Activated gamma-delta T cell (primary cell): ENCODE measurements around the gene POTEE.
"Not testable (repeated sequence)": the region's sequence is repeated elsewhere in the genome, so short reads cannot be mapped to it uniquely, and the experiment has no call there.

Experiments
- DNase-seq: peaks from one replicate; lab custom pipeline; 2025; lab: John Stamatoyannopoulos, UW
- total RNA-seq, 2 donors: gene quantifications; one replicate each; lab custom pipeline; 2026; lab: John Stamatoyannopoulos, UW

The POTEE gene
- total RNA-seq, result 0 to 0.22 reads per million in 2 donors

GRCh38 chr2:131209030-131209772 is at the start of gene POTEE:
Gene POTEE, plus strand, starts transcription at chr2:131209536. Its CDS starts 8,867 bp downstream, at chr2:131218403.
- not testable (repeated sequence) for DNase-seq

DNA sequence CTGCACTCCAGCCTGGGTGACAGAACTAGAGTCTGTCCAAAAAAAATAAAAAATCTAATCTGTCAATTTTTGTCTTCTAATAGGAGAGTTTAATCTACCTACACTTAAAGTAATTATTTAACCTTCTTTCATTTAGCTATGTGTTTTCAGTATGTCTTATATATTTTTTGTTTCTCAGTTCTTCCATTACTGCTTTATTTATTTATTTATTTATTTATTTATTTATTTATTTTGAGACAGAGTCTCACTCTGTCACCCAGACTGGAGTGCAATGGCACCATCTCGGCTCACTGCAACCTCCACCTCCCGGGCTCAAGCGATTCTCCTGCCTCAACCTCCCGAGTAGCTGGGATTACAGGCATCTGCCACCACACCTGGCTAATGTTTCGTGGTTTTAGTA is 43.8 kb upstream of the POTEE start:
- DNase-seq, result not testable (repeated sequence)

DNA sequence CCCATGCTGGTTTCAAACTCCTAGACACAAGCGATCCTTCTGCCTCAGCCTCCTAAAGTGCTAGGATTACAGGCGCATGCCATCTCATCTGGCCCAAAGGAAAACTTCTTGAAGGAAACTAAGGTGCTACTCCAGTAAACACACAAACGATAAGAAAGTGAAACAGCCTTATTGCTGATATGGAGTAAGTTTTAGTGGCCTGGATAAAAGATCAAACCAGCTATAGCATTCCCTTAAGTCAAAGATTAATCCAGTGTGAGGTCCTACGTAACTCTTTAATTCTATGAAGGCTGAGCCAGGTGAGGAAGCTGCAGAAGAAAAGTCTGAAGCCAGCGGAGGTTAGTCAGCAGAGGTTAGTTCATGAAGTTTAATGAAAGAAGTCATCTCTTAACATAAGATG is 40.8 kb upstream of the POTEE start:
- no peak for DNase-seq

DNA sequence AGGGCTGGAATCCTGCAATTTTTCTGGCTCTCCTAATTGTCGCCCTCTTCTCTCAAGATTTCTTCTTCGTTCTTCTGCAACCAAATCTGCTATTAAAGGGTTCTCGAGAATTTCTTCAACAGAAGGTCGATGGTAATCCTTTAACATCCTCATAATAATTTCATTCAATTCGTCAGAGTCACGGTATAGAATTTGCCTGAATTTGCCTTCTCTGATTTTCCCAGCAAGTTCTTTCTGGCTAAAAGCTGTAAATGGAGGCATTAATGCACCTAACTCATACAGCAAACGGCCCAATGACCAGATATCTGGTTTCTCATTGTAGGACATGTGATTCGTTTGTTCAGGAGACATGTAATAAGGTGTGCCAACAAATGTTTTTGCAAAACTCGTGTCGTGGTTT is 31.3 kb upstream of the POTEE start:
- not testable (repeated sequence) for DNase-seq

GRCh38 chr2:131178721-131179418 is 30.5 kb upstream of the POTEE start:
- not testable (repeated sequence) for DNase-seq

GRCh38 chr2:131181451-131181850 is 27.9 kb upstream of the POTEE start:
- not testable (repeated sequence) for DNase-seq

GRCh38 chr2:131193421-131193820 is 15.9 kb upstream of the POTEE start:
- DNase-seq, result not testable (repeated sequence)

GRCh38 chr2:131196186-131196585 is 13.2 kb upstream of the POTEE start:
- DNase-seq, result not testable (repeated sequence)

- DNase-seq, result no peak
Observed at GRCh38 chr2:131201098-131201497, 8.2 kb upstream of the POTEE start.

GRCh38 chr2:131207839-131208238 is 1.5 kb upstream of the POTEE start:
- DNase-seq, result not testable (repeated sequence)

DNA sequence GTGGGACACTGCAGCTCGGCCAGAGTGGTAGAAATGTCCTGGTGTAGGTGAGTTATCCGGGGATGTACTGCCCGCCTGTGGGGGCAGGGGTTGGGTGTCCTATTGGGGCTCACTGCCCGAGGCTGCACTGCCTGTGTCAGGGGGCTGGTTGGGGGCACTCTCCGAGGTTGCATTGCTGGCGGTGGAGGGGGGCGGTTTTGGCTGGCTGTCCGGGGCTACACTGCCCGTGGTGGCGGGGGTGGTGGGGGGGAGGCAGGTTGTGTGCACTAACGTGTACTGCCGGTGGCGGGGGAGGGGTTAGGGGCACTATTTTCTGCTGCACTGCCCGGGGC is 403 bp downstream of the POTEE start:
- DNase-seq, result not testable (repeated sequence)

DNA sequence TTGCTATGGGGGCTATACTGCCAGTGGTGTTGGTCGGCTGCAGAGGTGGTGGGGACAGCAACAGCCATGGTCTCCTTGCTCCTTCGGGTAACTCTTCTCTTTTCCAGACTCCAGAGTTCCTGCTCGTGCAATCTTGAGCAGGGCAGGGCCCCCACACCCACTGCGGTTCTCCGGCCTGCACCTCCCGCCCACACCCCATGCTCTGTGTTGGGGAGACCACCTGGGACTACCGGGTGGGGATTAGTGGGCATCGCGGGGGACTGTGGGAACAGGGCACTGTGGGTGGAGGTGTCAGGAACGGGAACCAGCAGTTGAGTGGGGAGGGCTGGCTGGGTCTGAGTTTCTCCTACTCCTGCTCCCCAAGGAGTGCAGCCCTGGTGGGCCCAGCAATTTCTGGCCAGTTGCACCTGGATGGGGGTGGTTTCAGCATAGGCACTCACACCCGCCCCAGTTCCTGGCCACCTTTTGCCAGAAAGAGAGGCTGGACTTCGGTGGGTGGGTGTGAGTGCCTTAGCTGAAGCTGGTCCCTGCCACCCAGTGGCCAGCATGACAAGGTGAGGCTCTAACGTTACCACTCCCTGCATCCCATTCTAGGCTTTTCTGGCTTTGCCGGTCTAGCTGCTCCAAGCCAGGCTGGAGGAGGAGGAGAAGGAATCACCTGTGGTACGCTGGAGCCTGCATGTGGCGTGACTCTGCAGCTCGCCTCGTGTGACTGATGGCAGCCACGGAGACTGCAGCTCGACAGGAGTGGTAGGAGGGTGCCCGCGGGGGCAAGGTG is 1.3 kb downstream of the POTEE start:
- DNase-seq, result not testable (repeated sequence)

- not testable (repeated sequence) for DNase-seq
Observed at GRCh38 chr2:131217238-131217986, 8.1 kb downstream of the POTEE start.

GRCh38 chr2:131235543-131236449 is 26.5 kb downstream of the POTEE start:
- DNase-seq, result not testable (repeated sequence)
